GM21423 (cell line): ENCODE measurements around the gene KCNMA1.

ENCODE experiments used
- ATAC-seq: cut with Tn5 transposase; IDR thresholded peaks from one replicate; pipeline ENCODE4 v1.9.1; 2021; ENCODE audit warnings: mild to moderate bottlenecking, moderate library complexity; ENCODE audit not compliant: unreplicated experiment

KCNMA1 gene

DNA sequence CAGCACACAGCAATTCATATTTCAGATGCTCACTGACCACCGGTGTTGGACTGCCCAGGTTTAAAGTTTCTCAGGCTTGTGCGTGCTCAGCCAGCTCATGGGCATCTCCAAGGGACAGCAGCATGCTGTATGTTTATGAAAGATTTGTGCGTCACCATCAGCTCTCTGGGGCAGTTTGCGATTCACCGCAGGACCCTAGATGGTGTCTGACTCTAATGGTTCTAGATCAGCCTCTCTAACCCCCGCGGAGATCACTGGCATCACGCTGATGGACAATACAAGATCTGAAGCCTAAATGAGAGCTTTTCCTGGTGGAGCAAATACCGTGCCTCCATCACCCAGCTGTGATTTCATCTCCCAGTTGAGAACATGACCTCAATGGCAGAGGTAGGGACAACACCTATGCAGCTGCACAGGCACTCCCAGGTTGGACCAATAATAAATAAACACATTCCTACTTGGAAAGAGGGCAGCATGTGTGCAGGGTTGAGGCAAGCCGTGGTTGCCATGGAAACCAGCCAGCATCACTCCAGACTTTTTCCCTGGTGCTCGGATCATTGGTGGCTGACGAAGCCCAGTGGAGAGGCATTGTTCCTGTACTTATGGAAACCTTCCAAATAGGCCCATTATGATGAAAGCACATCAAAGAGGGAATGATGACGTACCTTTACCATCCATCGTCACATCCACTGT, 253.6 kb downstream of the KCNMA1 start:
- ATAC-seq: no peak

DNA sequence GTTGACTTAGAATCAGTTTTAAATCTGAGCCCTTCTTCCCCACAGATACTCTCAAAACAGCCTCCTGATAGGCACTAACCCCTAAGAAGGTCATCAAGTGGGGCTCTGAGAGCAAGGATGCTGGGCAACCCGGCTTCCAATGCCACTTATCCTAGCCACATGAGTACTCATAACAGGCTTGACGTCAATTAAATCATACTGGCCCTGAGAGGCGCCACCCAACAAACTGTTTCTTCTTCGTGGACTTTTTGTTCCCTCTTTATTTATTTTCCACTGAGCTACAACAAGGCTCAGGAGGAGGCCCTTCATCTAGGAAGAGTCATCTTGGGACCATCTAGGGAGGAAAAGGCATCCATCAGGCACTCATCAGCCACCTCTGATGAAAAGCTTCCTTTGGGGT, 255.9 kb downstream of the KCNMA1 start:
- ATAC-seq: no peak

DNA sequence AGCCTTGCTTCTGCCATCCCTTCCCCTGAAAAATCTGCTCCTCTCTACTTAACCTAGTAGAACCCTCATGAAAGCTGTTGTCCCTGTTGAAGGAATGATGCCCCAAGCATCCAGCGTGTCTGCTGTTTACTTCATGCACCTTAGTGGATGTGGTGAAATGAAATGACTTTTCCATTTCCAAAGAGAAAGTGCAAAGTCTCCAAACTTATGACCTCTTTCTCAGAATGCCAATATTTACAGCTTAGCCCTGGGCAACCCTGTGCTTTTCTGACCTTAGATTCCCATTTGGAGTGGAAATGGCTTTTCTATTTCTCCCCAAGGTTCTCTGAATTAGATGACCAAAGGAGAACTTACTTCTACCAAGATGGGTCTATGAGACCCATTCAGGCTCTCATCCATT, 256.9 kb downstream of the KCNMA1 start:
- ATAC-seq: no peak

DNA sequence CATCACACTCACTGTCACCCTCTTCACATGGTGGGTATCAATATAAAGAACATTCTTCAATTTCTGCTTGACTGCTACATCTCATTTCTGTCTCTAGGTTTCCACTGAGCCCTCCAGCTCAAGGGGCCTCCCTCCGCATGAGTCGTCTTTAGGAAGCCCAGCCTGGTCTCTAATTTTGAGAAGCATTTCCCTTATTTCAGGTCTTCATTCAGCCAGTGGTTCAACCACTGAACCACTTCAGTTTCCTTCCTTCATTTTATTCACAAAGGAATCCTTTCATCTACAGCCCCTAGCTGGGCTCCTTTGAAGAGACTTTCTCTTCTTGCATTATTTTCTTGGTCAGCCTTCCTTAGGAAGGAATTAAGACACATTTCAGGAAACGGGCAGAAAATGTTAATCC, 257.4 kb downstream of the KCNMA1 start:
- no peak for ATAC-seq

DNA sequence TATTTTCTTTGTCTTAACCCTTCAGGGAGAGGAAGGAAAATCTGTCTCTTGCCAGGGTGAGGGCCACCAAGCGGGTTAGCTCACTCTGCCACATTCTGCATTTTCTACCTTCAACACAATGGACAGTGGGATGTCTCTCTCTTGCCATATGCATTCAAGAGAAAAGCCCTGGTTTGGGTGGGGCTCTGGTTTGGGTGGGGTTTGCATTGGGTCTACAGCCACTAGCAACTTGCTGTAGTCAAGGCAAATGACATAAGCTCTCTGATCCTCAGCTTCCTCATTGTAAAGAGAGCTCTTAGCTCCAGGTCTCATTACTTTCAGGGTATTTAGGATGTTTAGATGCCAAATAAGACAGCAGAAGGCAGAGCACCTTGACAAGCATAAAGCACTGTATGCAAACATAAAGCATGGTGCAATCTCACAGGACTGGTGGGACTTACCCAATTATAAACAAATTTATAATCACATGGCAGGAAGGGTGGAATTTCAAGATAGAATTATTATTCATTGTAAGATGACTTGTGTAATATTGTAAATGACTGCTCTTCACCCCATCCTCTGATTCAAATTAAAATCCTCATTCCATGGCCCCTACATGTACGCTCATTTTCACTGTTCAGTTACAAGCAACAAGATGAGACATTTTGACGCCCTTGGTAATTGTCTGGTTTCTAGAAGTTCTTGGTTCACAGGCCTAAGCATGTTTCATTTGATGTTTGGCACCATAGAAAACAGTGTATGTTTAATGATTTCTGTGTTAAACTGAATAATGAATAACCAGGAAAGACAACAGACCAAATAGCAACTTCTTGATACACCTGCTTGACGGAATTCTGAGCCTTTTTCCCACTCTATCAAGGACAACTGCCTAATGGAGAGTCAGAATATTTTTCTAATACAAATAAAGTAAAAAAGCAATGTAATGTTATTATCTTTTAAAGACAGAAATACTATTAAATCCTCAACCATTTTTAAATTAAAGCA, 258.9 kb downstream of the KCNMA1 start:
- ATAC-seq: no peak

DNA sequence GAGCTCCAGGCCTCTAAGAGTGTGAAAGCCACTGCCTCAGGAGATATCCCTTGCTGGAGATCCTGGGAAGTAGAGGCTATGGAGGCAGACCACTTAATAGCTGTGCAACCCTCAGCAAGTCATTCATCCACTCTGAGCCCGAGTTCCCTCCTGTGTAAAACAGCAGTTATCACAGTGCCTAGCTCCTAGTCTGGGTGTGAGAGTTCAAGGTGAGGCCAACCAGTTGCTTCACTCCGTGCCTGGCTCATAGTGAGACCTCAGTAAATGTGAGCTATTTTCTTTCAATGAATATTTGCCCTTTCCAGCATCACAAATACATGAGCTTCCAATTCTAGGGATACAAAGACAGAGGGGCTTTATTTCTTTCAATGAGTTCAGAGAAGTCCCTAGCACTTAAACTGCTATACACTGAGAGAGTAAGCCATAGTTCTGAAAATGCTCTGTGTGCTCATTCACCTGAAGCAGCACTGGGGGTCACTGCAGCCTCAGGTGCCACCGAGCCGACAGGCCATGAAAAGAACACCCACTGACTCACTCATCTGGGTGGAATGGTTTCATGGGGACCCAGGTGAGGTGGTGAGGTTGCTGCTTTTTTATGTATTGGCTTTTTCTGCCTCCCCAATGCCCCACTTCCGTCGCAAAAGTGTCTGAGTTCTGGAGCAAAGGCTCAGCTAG, 259.8 kb downstream of the KCNMA1 start:
- ATAC-seq: no peak

DNA sequence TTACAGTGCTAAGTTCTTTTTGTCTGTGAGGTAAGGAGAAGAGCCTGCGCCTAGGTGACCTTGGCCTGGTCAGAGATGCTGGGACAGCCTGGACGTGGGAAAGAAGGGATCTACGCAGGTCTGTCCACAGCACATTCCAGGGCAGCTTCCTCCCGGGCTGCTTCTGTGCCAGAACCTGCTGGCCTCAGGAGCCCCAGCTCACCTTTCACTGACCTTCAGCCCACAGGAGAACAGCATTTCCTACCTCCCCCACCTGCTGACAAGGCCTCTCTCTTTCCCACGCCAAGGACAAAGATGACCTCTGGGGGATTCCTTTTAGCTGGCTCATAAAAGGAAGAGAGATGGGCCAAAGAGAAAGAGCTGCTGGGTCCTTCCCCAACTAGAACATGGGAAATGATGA, 260.6 kb downstream of the KCNMA1 start:
- ATAC-seq: no peak

DNA sequence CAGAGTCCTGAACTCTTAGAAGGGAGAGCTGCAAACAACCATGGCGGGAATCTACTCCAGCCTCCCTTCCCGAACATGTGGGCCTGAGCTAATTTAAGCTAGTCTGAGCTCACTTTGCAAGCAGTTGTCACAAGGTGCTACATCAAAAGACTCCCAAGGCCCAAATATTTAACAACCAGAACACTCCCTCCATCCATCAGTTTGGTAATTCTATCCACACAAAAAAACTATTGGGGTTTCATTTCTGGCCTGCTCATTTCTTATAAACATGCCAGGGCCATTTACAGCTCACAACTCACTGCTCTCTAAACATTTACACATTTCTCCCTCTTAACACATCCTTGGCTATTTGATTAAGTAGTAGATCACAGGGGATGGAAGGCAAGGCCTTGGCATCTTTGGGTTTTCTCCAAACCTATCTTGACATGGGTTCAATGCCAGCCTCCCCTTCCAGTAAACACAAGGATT, 263.4 kb downstream of the KCNMA1 start:
- ATAC-seq: no peak

DNA sequence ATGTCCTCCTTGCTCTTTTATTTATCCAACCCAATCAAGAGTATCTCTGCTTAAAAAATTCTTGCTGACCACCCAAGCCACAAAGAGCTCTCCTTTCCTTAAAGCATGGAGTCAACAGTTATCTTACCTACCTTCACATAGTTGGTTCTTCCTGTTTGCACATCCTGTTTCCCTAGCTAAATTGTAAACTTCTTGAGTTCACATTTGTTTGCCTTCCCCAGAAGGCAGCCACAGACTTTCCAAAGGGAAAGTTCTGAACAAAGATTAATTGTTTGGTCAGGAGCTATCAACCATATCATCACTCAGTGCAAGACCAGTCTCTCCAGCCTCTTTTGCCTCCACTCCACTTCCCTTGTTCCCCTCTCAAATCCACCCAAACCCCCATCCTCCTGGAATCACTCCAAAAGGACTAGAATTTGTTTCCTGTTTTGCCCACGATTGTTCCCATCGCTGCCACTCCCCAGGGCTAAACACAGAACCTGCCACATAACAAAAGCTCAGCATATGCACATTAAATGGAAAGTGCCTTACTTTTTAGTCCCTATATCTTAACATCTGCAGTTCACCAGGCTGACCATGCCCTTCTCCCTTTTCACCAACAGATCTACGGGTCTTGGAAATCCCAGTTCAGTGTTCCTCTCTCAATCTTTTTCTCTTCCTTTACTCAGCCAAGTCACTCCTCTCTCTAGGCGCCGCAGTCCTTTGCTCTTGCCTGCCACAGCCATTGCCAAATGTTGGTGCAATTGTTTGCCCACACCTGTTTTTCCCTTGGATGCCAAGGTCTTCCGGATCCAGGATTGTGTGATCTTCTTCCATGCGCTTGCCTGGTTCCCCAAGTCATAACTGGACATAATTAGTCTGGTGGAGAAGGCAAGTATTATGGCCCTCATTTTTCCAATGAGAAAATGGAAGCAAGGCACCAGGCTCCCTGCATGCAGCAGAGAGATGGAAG, 265.5 kb downstream of the KCNMA1 start:
- no peak for ATAC-seq

DNA sequence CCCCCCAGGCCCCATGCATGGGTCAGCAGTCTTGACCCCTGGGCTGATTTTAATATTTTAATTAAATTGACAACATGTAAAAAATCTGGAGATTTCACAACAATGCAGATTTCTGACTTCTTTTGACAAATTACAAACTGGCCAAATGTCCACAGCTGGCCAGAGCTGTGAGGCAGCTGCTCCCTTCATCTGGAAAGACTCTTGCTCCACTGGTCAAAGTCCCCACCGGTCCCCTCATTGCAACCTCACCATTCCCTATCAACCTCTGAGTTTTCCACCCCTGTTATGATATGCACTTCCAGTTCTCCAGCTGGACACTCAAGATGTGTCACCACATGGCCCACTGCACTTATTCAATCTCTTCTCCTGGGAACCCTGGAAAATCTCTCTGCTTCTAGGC, 266.2 kb downstream of the KCNMA1 start:
- ATAC-seq: no peak

DNA sequence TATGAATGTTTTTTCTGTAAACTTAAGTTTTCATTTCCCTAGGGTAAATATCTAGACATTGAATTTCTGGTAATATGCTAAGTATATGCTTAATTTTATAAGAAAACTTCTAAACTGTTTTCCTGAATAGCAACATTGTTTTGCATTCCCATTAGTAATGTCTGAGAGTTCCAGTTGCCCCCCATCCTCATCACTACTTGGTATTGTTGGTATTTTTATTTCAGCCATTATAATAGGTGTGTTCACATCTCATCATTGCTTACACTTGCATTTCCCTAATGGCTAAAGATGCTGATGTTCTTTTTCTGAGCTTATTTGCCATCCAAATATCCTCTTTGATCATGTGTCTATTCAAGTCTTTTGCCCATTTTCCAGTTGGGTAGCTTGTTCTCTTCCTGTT, 269.6 kb downstream of the KCNMA1 start:
- no peak for ATAC-seq

DNA sequence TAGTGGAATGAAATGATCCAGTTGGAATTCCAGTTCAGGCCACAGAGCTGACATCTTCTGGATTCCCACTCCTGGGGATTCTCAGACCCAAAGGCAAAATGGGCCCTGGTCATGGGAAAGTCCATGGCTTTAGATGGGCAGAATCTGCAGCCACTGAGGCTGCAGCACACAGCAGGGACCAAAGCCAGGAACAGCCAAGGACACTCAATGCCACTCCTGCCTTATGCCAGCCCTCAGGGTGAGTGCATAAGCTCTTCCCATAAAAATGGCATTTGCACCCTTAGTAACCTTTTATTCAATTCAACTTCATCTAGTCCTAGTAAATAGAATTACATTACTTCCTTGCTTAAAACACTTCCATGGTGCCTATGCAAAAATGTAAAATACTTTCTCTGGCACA, 274.4 kb downstream of the KCNMA1 start:
- ATAC-seq: no peak

DNA sequence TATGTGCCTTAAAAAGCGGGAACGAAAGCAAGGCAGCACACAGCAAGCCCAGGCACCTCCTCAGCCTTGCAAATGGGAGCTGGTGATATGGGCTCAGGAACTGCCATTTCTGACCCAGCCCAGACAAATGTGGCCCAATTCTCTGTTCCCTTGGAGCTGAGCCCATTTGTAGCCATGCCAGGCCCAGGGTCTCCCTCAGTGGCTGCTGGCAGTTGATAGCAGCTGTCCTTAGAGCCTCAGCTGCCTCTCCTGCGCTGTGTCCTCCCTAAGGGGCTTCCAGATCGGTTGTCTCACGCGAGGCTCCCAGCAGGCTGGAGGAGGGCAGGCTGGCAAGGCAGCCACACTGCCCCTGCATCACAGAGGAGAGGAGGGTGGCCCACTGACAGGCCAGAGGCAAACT, 275.8 kb downstream of the KCNMA1 start:
- ATAC-seq: no peak

DNA sequence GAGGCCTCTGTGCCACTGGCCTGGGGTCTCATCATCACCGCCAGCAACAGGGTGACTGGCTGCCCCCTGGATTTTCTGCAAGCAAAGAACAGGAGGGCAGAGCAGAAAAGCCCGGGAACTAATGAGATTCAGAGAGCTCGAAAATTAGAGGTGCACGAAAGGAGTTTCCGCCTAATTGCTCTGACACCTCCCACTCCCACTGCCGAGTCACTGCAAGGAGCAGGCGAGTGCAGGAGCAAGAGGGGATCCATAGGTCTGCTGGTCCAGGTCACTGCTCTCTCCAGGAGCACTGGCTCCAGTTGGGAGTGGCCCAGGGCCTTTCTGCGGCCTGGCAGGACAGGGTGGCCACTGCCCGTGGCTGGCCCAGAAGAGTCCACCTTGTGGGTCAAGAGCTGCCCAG, 276.2 kb downstream of the KCNMA1 start:
- no peak for ATAC-seq

DNA sequence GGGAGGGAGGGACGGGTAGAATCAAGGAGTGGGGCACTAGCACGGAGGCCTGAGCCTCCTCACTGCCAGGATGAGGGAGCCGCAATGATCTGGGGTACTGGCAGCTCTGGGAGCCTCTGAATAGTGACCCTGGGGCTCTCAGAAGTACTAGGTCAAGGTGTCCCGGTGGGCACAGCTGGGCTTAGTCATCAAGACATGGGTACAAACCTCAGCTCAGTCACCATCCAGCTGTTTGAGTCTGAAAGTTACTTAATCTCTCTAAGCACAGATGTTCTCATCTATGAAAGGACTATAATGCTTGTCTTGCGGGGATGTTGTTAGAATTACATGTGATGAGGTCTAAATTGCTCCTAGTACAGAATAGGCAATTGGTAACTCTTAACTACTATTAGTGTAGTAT, 276.8 kb downstream of the KCNMA1 start:
- ATAC-seq: no peak

DNA sequence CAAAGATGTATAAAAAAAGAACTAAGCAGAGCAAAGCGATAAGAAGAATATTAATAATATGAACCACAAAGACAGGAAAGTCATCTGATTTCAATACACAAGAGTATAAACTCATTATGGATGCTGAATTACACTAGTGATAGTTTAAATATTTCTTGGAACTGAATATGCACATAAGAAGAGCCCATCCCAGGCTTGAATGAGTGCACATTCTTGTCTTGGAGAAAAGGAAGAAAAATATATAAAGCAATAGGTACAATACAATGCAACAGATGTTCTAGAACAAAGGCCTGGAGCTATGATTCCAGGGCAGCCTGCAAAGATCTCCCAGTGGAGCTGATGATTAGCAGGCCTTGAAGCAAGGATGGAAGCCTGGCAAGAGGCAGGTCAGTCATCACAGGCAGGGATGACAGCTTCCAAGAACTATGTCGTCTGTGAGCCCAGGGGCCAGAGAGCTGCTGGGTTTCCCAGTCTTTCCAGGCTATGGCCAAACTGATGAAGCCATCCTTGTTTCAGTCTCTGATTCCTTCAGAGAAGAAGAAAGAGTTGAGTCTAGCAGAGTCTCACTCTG, 277.6 kb downstream of the KCNMA1 start:
- no peak for ATAC-seq

DNA sequence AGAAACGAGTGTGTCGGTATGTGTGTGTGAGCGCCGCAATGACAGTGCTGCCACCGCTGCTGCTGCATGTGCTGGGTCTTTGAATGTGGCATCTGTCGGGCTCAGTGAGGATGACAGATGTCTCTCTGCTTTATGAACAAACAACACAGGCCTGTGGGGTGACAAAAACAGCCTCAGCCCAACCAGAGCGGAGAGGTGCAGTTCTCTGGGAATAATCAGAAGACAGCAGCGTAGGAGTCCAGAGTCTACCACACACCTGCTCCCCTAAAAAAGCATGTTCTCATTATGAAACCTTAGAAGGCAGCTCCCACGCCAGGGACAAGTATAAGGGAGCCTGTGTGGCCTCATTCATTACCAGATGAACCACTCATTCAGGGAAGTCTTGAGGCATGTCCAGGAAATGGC, 278.3 kb downstream of the KCNMA1 start:
- no peak for ATAC-seq

DNA sequence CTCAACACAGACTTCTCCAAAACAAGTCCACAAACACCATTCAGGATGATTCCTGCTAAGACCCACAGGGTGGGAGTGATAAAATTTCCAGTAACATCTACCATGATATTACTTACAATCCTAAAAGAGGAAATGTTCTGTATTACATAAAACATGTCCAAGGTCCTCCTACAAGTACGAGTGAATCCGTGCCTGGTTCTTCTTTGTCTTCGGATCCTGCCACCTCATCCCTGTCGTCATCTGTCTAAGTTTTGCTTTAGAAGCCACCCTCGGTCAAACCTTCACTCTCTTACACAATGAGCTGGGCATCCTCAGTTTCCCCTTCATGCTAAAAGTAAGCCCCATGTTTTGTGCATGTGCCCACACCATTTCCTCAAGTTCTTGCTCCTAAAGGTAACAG, 279.0 kb downstream of the KCNMA1 start:
- no peak for ATAC-seq

DNA sequence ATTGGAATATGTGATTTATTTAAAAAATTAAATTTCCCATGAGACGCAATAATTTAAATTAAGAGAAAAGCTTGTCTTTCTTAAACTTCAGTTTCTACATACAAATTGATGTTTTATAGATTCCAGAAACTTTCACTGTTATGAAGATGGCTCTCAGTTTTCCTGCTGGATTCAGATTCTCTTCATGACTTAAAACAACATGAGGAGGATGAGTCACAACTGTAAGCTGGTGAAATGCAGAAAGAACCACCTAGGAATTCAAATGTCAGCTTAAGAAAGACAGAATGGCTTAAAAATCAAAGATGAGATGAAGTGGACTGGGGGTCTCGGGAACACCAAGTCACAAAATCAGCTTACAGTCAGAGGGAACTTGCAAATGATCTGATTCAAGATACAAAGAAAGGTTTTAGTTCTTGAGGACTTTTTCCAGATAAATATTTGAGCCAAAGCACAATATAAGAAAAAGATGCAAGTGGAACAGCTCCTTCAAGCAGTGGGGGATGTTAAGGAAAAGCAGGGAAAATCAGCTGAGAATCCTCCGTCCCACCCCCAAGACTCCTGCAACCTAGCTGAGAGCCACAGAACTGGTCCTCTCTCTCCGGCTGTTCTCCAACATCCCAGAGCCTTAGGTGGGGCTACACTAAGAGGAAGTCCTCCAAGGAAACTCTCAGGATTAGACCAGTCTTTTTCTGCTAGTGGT, 279.8 kb downstream of the KCNMA1 start:
- no peak for ATAC-seq

DNA sequence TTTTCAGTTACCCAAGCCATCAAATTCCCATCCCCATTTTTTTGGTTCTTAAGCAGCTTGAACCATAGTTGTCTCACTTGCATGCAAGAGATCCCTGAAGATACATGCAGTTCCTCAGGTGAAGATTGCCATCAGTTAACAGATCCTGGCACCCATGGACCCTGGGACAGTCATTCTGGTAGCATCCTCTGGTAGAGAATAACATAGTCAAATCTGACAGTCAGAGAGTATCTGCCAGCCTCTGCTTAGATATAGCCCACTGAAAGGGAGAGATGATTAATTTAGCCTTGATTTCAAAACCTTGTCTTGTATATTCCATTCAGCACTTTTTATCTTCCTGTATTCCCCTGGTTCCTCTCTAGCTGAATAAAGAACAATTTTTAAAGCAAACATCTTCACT, 280.4 kb downstream of the KCNMA1 start:
- ATAC-seq: no peak
